ENCODE measurements around the gene GABARAP.

Gene GABARAP

GRCh38 chr17:7219229-7219811 lies 22.9 kb downstream of the GABARAP start:
- TF ChIP-seq CEBPB (IDR thresholded peaks at IDR 0.05): no peak
- TF ChIP-seq ZBTB7A (IDR thresholded peaks at IDR 0.05; ENCODE audit: low read depth): no peak
- no peak for TF ChIP-seq TCF12 (IDR thresholded peaks at IDR 0.05; ENCODE audit: low read depth)
- no peak for TF ChIP-seq YY1 (IDR thresholded peaks at IDR 0.05; ENCODE audit: low read depth)
- TF ChIP-seq RAD21 (IDR thresholded peaks at IDR 0.05; ENCODE audit: low read depth): no peak
- no peak for TF ChIP-seq FOXM1 (IDR thresholded peaks at IDR 0.05; ENCODE audit: borderline replicate concordance, low read depth)
- TF ChIP-seq EP300 (IDR thresholded peaks at IDR 0.05; ENCODE audit: borderline replicate concordance): no peak
- no peak for TF ChIP-seq TEAD4 (IDR thresholded peaks at IDR 0.05)

DNA sequence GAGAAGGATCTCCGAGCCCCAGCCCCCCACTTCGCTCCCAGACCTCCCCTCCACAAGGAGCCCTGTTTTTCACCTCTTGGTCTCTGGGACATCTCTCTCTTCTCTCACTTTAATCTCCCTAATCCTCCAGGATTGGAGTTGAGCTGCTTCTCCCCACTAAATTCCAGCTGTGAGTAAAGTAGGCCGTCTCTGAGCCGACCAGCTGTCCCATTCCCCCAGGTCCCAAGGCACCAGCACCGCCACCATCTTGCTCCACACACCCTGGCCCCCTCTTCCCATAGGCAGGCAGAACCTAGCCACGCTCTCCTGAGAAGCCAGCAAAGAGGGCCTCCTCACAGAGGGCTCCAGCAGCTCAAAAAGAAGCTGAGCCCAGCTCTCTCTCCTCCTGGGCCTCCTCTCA lies 23.5 kb downstream of the GABARAP start:
- TF ChIP-seq CREB1 (IDR thresholded peaks at IDR 0.05; ENCODE audit: low read depth) (no peak), EP300 (IDR thresholded peaks at IDR 0.05; ENCODE audit: borderline replicate concordance) (no peak), EGR1 (IDR thresholded peaks at IDR 0.05) (no peak)

- TF ChIP-seq, protein P1, sequence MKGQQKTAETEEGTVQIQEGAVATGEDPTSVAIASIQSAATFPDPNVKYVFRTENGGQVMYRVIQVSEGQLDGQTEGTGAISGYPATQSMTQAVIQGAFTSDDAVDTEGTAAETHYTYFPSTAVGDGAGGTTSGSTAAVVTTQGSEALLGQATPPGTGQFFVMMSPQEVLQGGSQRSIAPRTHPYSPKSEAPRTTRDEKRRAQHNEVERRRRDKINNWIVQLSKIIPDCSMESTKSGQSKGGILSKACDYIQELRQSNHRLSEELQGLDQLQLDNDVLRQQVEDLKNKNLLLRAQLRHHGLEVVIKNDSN (IDR thresholded peaks at IDR 0.05): no peak
- TF ChIP-seq RAD21 (IDR thresholded peaks at IDR 0.05; ENCODE audit: low read depth): no peak
- no peak for TF ChIP-seq TEAD4 (IDR thresholded peaks at IDR 0.05)
- TF ChIP-seq TAF1 (IDR thresholded peaks at IDR 0.05; ENCODE audit: low read depth): no peak
- TF ChIP-seq, protein P2, sequence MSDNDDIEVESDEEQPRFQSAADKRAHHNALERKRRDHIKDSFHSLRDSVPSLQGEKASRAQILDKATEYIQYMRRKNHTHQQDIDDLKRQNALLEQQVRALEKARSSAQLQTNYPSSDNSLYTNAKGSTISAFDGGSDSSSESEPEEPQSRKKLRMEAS (IDR thresholded peaks at IDR 0.05): no peak
These were observed 24.1 kb downstream of the GABARAP start for GRCh38 chr17:7218166-7218565.

DNA sequence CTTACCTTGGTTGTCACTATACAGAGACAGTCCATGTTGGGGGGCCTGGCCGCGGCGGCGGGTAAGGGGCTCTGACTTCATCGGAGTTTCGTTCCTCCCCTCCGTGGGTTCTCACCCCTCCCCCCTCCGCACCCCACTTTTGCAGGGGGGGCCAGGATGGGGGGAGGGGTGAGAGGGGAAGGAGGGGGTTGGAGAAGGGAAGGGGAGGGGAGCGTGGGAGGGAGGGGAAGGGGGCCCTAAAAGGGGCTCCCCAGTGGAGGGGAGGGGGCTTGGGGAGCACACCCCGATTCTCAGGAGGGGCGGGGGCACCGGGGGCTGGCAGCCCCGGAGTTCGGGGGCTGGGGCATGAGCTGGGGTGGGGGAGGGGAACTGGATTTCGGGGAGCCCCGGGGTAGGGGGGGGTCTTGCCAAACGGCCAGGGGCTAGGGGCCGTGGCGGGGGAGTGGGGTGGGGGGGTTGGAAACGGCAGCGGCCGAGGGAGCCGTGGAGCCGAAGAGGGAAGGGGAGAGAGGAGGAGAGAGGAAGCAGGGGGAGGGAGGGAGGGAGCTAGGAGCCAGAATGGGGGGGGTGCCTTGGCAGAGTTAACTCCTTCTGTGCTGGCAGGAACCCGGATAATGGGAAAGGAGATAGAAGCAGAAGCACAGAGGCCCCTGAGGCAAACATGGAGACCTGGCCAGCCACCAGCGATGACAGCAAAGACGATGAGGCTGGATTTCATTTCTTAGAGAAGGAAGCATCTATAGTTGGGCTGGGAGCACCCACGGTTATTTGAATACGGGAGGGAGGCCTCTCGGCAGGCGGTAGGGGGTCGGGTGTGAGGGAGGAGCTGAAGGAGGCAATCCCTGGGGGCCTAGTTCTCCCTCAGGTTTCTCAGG lies 24.9 kb downstream of the GABARAP start:
- no peak for TF ChIP-seq CEBPB (IDR thresholded peaks at IDR 0.05)
- TF ChIP-seq FOXM1 (IDR thresholded peaks at IDR 0.05; ENCODE audit: borderline replicate concordance, low read depth): no peak
- TF ChIP-seq, protein P3, sequence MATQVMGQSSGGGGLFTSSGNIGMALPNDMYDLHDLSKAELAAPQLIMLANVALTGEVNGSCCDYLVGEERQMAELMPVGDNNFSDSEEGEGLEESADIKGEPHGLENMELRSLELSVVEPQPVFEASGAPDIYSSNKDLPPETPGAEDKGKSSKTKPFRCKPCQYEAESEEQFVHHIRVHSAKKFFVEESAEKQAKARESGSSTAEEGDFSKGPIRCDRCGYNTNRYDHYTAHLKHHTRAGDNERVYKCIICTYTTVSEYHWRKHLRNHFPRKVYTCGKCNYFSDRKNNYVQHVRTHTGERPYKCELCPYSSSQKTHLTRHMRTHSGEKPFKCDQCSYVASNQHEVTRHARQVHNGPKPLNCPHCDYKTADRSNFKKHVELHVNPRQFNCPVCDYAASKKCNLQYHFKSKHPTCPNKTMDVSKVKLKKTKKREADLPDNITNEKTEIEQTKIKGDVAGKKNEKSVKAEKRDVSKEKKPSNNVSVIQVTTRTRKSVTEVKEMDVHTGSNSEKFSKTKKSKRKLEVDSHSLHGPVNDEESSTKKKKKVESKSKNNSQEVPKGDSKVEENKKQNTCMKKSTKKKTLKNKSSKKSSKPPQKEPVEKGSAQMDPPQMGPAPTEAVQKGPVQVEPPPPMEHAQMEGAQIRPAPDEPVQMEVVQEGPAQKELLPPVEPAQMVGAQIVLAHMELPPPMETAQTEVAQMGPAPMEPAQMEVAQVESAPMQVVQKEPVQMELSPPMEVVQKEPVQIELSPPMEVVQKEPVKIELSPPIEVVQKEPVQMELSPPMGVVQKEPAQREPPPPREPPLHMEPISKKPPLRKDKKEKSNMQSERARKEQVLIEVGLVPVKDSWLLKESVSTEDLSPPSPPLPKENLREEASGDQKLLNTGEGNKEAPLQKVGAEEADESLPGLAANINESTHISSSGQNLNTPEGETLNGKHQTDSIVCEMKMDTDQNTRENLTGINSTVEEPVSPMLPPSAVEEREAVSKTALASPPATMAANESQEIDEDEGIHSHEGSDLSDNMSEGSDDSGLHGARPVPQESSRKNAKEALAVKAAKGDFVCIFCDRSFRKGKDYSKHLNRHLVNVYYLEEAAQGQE (IDR thresholded peaks at IDR 0.05; ENCODE audit: low read depth): no peak

DNA sequence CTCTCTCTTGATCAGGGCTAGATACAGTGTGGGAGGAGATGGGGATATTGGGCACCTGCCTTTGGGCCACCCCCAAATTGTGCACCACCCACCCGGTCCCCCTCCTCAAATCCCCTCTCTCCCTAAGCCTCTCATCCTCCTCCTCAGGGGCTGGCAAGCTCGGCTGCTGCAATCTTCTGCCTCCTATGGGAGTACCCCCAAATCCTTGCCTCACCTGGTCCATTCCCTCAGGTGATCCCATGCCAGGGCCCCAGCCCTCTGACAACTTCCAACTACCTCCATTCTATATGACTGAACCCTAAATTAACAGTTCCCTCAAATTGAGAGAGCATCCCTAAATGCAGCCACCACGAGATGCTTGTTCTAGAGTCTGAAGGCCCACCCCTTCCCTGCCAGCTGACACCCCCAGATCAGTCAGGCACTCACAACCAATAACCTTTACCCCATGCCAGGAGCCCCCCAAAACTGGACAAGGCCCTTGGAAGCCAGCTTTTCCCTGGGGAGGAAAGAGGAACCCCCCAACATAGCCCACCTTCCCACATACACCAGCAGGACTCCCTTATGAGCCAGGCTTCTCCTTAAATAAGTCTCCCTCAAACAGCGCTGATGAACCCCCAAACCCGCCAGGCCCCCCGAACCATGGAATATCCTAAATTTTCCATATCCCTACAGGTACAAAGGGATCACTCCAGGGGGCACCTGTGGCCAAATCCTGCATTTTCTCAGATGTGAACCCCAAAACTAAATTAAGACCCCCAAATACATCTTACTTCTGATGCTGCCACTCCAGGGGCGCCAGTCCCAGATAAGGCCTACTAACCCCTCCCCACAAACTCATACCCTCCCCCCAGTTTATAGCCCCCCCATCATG lies 25.8 kb downstream of the GABARAP start:
- no peak for TF ChIP-seq EP300 (IDR thresholded peaks at IDR 0.05; ENCODE audit: borderline replicate concordance)
- TF ChIP-seq, protein P3 (IDR thresholded peaks at IDR 0.05; ENCODE audit: low read depth): no peak
- no peak for TF ChIP-seq YY1 (IDR thresholded peaks at IDR 0.05; ENCODE audit: low read depth)
- TF ChIP-seq EGR1 (IDR thresholded peaks at IDR 0.05): no peak
- TF ChIP-seq TAF1 (IDR thresholded peaks at IDR 0.05; ENCODE audit: low read depth): no peak
- no peak for TF ChIP-seq NFIC (IDR thresholded peaks at IDR 0.05)
- no peak for TF ChIP-seq TEAD4 (IDR thresholded peaks at IDR 0.05)
- TF ChIP-seq FOXM1 (IDR thresholded peaks at IDR 0.05; ENCODE audit: borderline replicate concordance, low read depth): no peak
- TF ChIP-seq, protein P1 (IDR thresholded peaks at IDR 0.05): no peak
- TF ChIP-seq CEBPB (IDR thresholded peaks at IDR 0.05): no peak
- TF ChIP-seq, protein P2 (IDR thresholded peaks at IDR 0.05): no peak
- TF ChIP-seq RAD21 (IDR thresholded peaks at IDR 0.05; ENCODE audit: low read depth): no peak
- TF ChIP-seq ZBTB7A (IDR thresholded peaks at IDR 0.05; ENCODE audit: low read depth): no peak
- no peak for TF ChIP-seq TCF12 (IDR thresholded peaks at IDR 0.05; ENCODE audit: low read depth)
- TF ChIP-seq CREB1 (IDR thresholded peaks at IDR 0.05; ENCODE audit: low read depth): no peak

All from Ishikawa (cell line).